Right lobe of liver (tissue), 6 donors: Measurements from ENCODE around the gene CHRNG. TPM values are rescaled to one million over a fixed set of nuclear protein-coding genes. Genes with fewer than 3 reads are reported as not detected.
"Not testable (repeated sequence)": the region's sequence is repeated elsewhere in the genome, so short reads cannot be mapped to it uniquely, and the experiment has no call there.

Source experiments
- ATAC-seq, 4 donors: fragments of 200-7000 bp; cut with Tn5 transposase; one replicate each; pipeline ENCODE4 v1.9.1; 2020; ENCODE audit warnings: mild to moderate bottlenecking in 4 of 4, moderate library complexity in 4 of 4
- DNase-seq, 3 donors: peaks; one replicate each; pipeline ENCODE4 v3.0.0-alpha.2; 2020
- H3K27ac ChIP-seq, 3 donors: fragments of 200-600 bp; one replicate each; pipeline ENCODE4 v1.8.0; 2022
- H3K27me3 ChIP-seq, 2 donors: fragments of 200-600 bp; one replicate each; pipeline ENCODE4 v1.8.0; 2022
- H3K36me3 ChIP-seq, 4 donors: fragments of 200-600 bp; sonication (generic) in 1 of 4; one replicate each; pipeline versions ENCODE4 v1.5.1 to v1.8.0; 2017 to 2022; ENCODE audit warnings: control low read depth in 1 of 4
- H3K4me1 ChIP-seq, 4 donors: fragments of 200-600 bp; sonication (generic) in 1 of 4; one replicate each; pipeline versions ENCODE4 v1.5.1 to v1.8.0; 2017 to 2022; ENCODE audit warnings: control low read depth in 1 of 4
- H3K4me3 ChIP-seq, 3 donors: fragments of 200-600 bp; one replicate each; pipeline ENCODE4 v1.8.0; 2022
- H3K9me3 ChIP-seq, 4 donors: fragments of 200-600 bp; sonication (generic) in 1 of 4; one replicate each; pipeline versions ENCODE4 v1.5.1 to v1.8.0; 2017 to 2022; ENCODE audit warnings: control low read depth in 1 of 4
- CTCF ChIP-seq, 4 donors: fragments of 200-600 bp in 3 of 4; fragments of 450-650 bp in 1 of 4; IDR thresholded peaks; one replicate each; pipeline versions ENCODE4 v1.5.1 to v1.8.0; 2016 to 2022; ENCODE audit warnings: antibody characterized with exemption in 4 of 4, mild to moderate bottlenecking in 2 of 4
- POLR2A ChIP-seq: fragments of 450-650 bp; IDR thresholded peaks from one replicate; pipeline ENCODE4 v1.6.1; 2017; ENCODE audit warnings: antibody characterized with exemption, mild to moderate bottlenecking
- WGBS: methylation state at CpG from one replicate; pipeline ENCODE4 v1.1.6; 2018; ENCODE audit warnings: low coverage, low lambda C conversion rate; ENCODE audit not compliant: insufficient coverage; ENCODE audit errors: missing lambda C conversion rate; 5-methylcytosine and 5-hydroxymethylcytosine counted together
- intact Hi-C, 2 donors: fragments of 100-400 bp; cut with DNase I; formaldehyde crosslinking; loops; one replicate each; pipeline versions ENCODE4 v1.11.2 to v1.14.1; 2022
- total RNA-seq, 6 experiments: library from RNA; depleted of rRNA in 2 of 6; stranded (reverse); fragments of >200 nt in 2 of 6; fragmentation: NEBNext Ultra II Directional in 3 of 6; extraction: Animal tissue kit (Norgen Biotek cat#: 25700) in 3 of 6; gene quantifications; one replicate each; pipeline versions ENCODE4 v1.1.0 to v1.2.4, GENCODE V29; 2016 to 2023
- donor health status: DM: no; HTN: yes; CAD: no.
- donor health status: DM: no; HTN: no; CAD: no.
- donor health status: DM: no; HTN: no; CAD: no.
- donor health status: DM: no; HTN: yes; CAD: no.
- donor health status: DM: no; HTN: yes; CAD: no.

The CHRNG gene
- total RNA-seq, 6 experiments from 2014 or later: not detected

- 88% methylated on average over 4 of the region's 9 CpGs for WGBS
Observed at GRCh38 chr2:232530626-232531260, 8.7 kb upstream of the CHRNG start.

GRCh38 chr2:232532419-232532818 lies 7.1 kb upstream of the CHRNG start:
- Histone ChIP-seq H3K4me1 (no peaks in the 10 kb centered on the region), H3K27me3 (no peaks in the 10 kb centered on the region), H3K4me3 (no peak overlapping the region), H3K36me3 (no peaks in the 10 kb centered on the region), H3K27ac (no peak overlapping the region), H3K9me3 (no peaks in the 10 kb centered on the region)
- 69% methylated on average over 8 of the region's 9 CpGs for WGBS
- TF ChIP-seq CTCF (IDR thresholded peaks at IDR 0.05) (no peak), POLR2A (no peak)
- DNase-seq (peak in 2 of 3 donors; percentile 10 to 32), ATAC-seq (no peak)
- intact Hi-C loops: no loop called here

More at GRCh38 chr2:232530626-232531260, 8.7 kb upstream of the CHRNG start:
- peaks cover 0 to under 1% (median 0%) of the 10 kb centered on the region in 4 donors for H3K4me1 ChIP-seq
- H3K4me3 ChIP-seq: no peak overlapping the region
- H3K27ac ChIP-seq: no peak overlapping the region
- H3K36me3 ChIP-seq: no peaks in the 10 kb centered on the region
- ATAC-seq (no peak), DNase-seq (peak in 2 of 3 donors; percentile 7 to 22)
- intact Hi-C loops: no loop called here
- no peak for TF ChIP-seq POLR2A
- TF ChIP-seq CTCF (IDR thresholded peaks at IDR 0.05): no peak
- no peaks in the 10 kb centered on the region for H3K9me3 ChIP-seq
- no peaks in the 10 kb centered on the region for H3K27me3 ChIP-seq

- H3K4me3 ChIP-seq, H3K27me3 ChIP-seq, H3K27ac ChIP-seq, ATAC-seq, H3K4me1 ChIP-seq, intact Hi-C loops, H3K36me3 ChIP-seq, H3K9me3 ChIP-seq: not testable (repeated sequence)
- peak in 1 of 3 donors; percentile 7 for DNase-seq
- 69% methylated on average over 2 of the region's 7 CpGs for WGBS
Observed at GRCh38 chr2:232532821-232533220, 6.7 kb upstream of the CHRNG start.

GRCh38 chr2:232533944-232534710 lies 5.4 kb upstream of the CHRNG start:
- intact Hi-C loops: no loop called here
- no peaks in the 10 kb centered on the region for H3K9me3 ChIP-seq
- TF ChIP-seq CTCF (IDR thresholded peaks at IDR 0.05) (no peak), POLR2A (no peak)
- ATAC-seq (no peak), DNase-seq (peak in 1 of 3 donors; percentile 33)
- WGBS: 75% methylated on average over 4 of the region's 13 CpGs
- H3K4me1 ChIP-seq: no peaks in the 10 kb centered on the region
- no peaks in the 10 kb centered on the region for H3K36me3 ChIP-seq
- no peak overlapping the region for H3K27ac ChIP-seq
- no peak overlapping the region for H3K4me3 ChIP-seq
- H3K27me3 ChIP-seq: no peaks in the 10 kb centered on the region
